Measurements from ENCODE around the gene ISOC2.

ISOC2 gene

GRCh38 chr19:55476100-55476775, 14.8 kb upstream of the ISOC2 start, which contains the start of gene ZNF628:
ZNF628 (plus strand) TSS chr19:55476617; CDS start chr19:55479911, 3,294 bp downstream.
- DNase-seq: peak; percentile 98

- no peak for DNase-seq
Measured at GRCh38 chr19:55474269-55475265, 13.1 kb upstream of the ISOC2 start.

GRCh38 chr19:55473225-55474012, 12.0 kb upstream of the ISOC2 start:
- DNase-seq: no peak

GRCh38 chr19:55472463-55472862, 11.0 kb upstream of the ISOC2 start:
- DNase-seq: no peak

- no peak for DNase-seq
Measured at GRCh38 chr19:55471266-55471665, 9.8 kb upstream of the ISOC2 start.

GRCh38 chr19:55468054-55468393, 6.6 kb upstream of the ISOC2 start:
- DNase-seq: no peak

- DNase-seq: peak; percentile 52
Measured at GRCh38 chr19:55467236-55468053, 6.0 kb upstream of the ISOC2 start.

GRCh38 chr19:55466241-55466614, 4.8 kb upstream of the ISOC2 start:
- DNase-seq: no peak

- no peak for DNase-seq
Measured at GRCh38 chr19:55465460-55466240, 4.2 kb upstream of the ISOC2 start.

- no peak for DNase-seq
Measured at GRCh38 chr19:55464662-55465054, 3.2 kb upstream of the ISOC2 start, which contains the start of gene C19orf85. C19orf85 (minus strand) TSS chr19:55464751; CDS start chr19:55464554, 197 bp downstream.

- no peak for DNase-seq
Measured at GRCh38 chr19:55464039-55464661, 2.7 kb upstream of the ISOC2 start.

GRCh38 chr19:55463583-55464031, 2.2 kb upstream of the ISOC2 start:
- DNase-seq: no peak

- no peak for DNase-seq
Measured at GRCh38 chr19:55462722-55463121, 1.3 kb upstream of the ISOC2 start.

- DNase-seq: no peak
Measured at GRCh38 chr19:55461974-55462626, 658 bp upstream of the ISOC2 start.

GRCh38 chr19:55460670-55461258, 678 bp downstream of the ISOC2 start:
- no peak for DNase-seq

GRCh38 chr19:55459950-55460657, 1.3 kb downstream of the ISOC2 start:
- DNase-seq: no peak

GRCh38 chr19:55459551-55459949, 1.9 kb downstream of the ISOC2 start:
- no peak for DNase-seq

- DNase-seq: no peak
Measured at GRCh38 chr19:55457683-55458457, 3.6 kb downstream of the ISOC2 start.
